CD14-positive monocyte (primary cell): ENCODE data around the gene MCC. TPM values are rescaled to one million over a fixed set of nuclear protein-coding genes. Genes with fewer than 3 reads are reported as not detected.

Experiments used
- DNase-seq, 3 donors: peaks; one replicate each; pipeline ENCODE4 v3.0.0-alpha.2; 2011 to 2022
- H2AFZ ChIP-seq: 2 replicates; pipeline ENCODE4 v1.6.0; 2012; ENCODE audit warnings: mild to moderate bottlenecking, low read depth, low read length, inconsistent platforms; ENCODE audit not compliant: insufficient read depth, poor library complexity, severe bottlenecking
- H3K27ac ChIP-seq, 2 donors: 1 replicate in 1 of 2; 2 replicates in 1 of 2; pipeline ENCODE4 v1.5.1; 2012 to 2013; ENCODE audit warnings: low read length in 2 of 2, control low read depth in 1 of 2, inconsistent platforms in 1 of 2, low read depth in 1 of 2, mild to moderate bottlenecking in 1 of 2
- H3K27me3 ChIP-seq, 2 donors: one replicate each; pipeline versions ENCODE4 v1.6.0 to v1.6.1; 2011 to 2013; ENCODE audit warnings: low read length in 2 of 2; ENCODE audit not compliant: control insufficient read depth in 2 of 2, insufficient read depth in 2 of 2
- H3K36me3 ChIP-seq, 2 donors: replicated peaks in 1 of 2; 1 replicate in 1 of 2; 2 replicates in 1 of 2; pipeline versions ENCODE4 v1.5.1 to v1.6.1; 2012 to 2013; ENCODE audit warnings: low read length in 2 of 2, control low read depth in 1 of 2, inconsistent platforms in 1 of 2, mild to moderate bottlenecking in 1 of 2; ENCODE audit not compliant: insufficient read depth in 2 of 2, control insufficient read depth in 1 of 2
- H3K4me1 ChIP-seq, 2 donors: 1 replicate in 1 of 2; 2 replicates in 1 of 2; pipeline versions ENCODE4 v1.5.1 to v1.6.1; 2012 to 2013; ENCODE audit warnings: low read length in 2 of 2, control low read depth in 1 of 2, inconsistent platforms in 1 of 2, mild to moderate bottlenecking in 1 of 2, moderate library complexity in 1 of 2; ENCODE audit not compliant: insufficient read depth in 2 of 2, control insufficient read depth in 1 of 2
- H3K4me2 ChIP-seq: replicated peaks from 2 replicates; pipeline ENCODE3; 2012; ENCODE audit warnings: low read length, moderate library complexity, mild to moderate bottlenecking; ENCODE audit not compliant: poor library complexity, severe bottlenecking; ENCODE audit errors: extremely low read depth
- H3K4me3 ChIP-seq, 3 experiments: fragments of 200-600 bp in 1 of 3; sonication (generic) in 1 of 3; replicated peaks in 1 of 3; 1 replicate in 2 of 3; 2 replicates in 1 of 3; pipeline ENCODE4 v1.5.1; 2011 to 2013; ENCODE audit warnings: low read length in 3 of 3, mild to moderate bottlenecking in 3 of 3, control low read depth in 2 of 3, low read depth in 2 of 3, inconsistent platforms in 1 of 3, moderate library complexity in 1 of 3
- H3K79me2 ChIP-seq: 2 replicates; pipeline ENCODE4 v1.6.0; 2012; ENCODE audit warnings: mild to moderate bottlenecking, control low read depth, inconsistent platforms, low read length, moderate library complexity; ENCODE audit not compliant: insufficient read depth
- H3K9ac ChIP-seq: 2 replicates; pipeline ENCODE4 v1.6.0; 2017; ENCODE audit warnings: low read length, mild to moderate bottlenecking; ENCODE audit not compliant: insufficient read depth, poor library complexity, severe bottlenecking
- H3K9me3 ChIP-seq, 2 donors: replicated peaks in 1 of 2; 1 replicate in 1 of 2; 2 replicates in 1 of 2; pipeline versions ENCODE4 v1.5.1 to v1.6.1; 2012 to 2013; ENCODE audit warnings: low read length in 2 of 2, control low read depth in 1 of 2; ENCODE audit not compliant: control insufficient read depth in 1 of 2, insufficient read depth in 1 of 2
- H4K20me1 ChIP-seq: 2 replicates; pipeline ENCODE4 v1.6.0; 2012; ENCODE audit warnings: mild to moderate bottlenecking, low read length, control low read depth, moderate library complexity; ENCODE audit not compliant: insufficient read depth
- H3K27ac Mint-ChIP-seq, 7 donors: one replicate each; pipeline ENCODE4 v1.8.0; 2020; ENCODE audit warnings: mild to moderate bottlenecking in 7 of 7, mixed read lengths in 7 of 7, moderate library complexity in 6 of 7, inconsistent platforms in 2 of 7
- H3K27me3 Mint-ChIP-seq, 3 donors: one replicate each; pipeline ENCODE4 v1.8.0; 2021 to 2022; ENCODE audit warnings: low read depth in 3 of 3, mild to moderate bottlenecking in 3 of 3, mixed read lengths in 3 of 3, moderate library complexity in 3 of 3, inconsistent platforms in 1 of 3
- H3K36me3 Mint-ChIP-seq, 2 donors: one replicate each; pipeline ENCODE4 v1.8.0; 2020; ENCODE audit warnings: mixed read lengths in 2 of 2, inconsistent platforms in 1 of 2, mild to moderate bottlenecking in 1 of 2
- H3K4me1 Mint-ChIP-seq: one replicate; pipeline ENCODE4 v1.8.0; 2020; ENCODE audit warnings: mild to moderate bottlenecking, mixed read lengths
- H3K4me3 Mint-ChIP-seq, 2 donors: one replicate each; pipeline ENCODE4 v1.8.0; 2020; ENCODE audit warnings: mild to moderate bottlenecking in 2 of 2, mixed read lengths in 2 of 2, moderate library complexity in 1 of 2
- H3K9me3 Mint-ChIP-seq, 7 donors: one replicate each; pipeline ENCODE4 v1.8.0; 2020 to 2022; ENCODE audit warnings: mixed read lengths in 7 of 7, mild to moderate bottlenecking in 6 of 7, moderate library complexity in 6 of 7, inconsistent platforms in 2 of 7
- CTCF ChIP-seq: fragments of 200-600 bp; IDR thresholded peaks from one replicate; pipeline ENCODE4 v1.8.0; 2022; ENCODE audit warnings: antibody characterized with exemption, mild to moderate bottlenecking
- WGBS: methylation state at CpG from one replicate; pipeline ENCODE4 v1.1.5; 2013; ENCODE audit warnings: missing lambda C conversion rate; ENCODE audit not compliant: insufficient coverage; 5-methylcytosine and 5-hydroxymethylcytosine counted together
- intact Hi-C, 2 donors: fragments of 100-400 bp; cut with micrococcal nuclease; formaldehyde crosslinking; loops; one replicate each; pipeline versions ENCODE4 v1.15.0 to v1.15.1; 2023
- polyA plus RNA-seq, 3 donors: library from polyadenylated mRNA; depleted of rRNA in 1 of 3; unstranded in 2 of 3; stranded (reverse) in 1 of 3; fragments of 300-500 nt in 2 of 3; fragments of >200 nt in 1 of 3; fragmentation: Illumina TruSeq in 2 of 3; gene quantifications; 1 replicate in 2 of 3; 2 replicates in 1 of 3; pipeline ENCODE4 v1.2.3, GENCODE V29; 2012 to 2021

The MCC gene
- polyA plus RNA-seq, 3 donors: 0.09 TPM; not detected in 2

GRCh38 chr5:113092683-113093082, 395.6 kb downstream of the MCC start:
- Histone ChIP-seq H3K4me1 (no peaks in the 10 kb centered on the region), H3K4me2 (no peak overlapping the region), H2AFZ (no peak overlapping the region), H4K20me1 (no peaks in the 10 kb centered on the region), H3K9ac (no peak overlapping the region), H3K9me3 (no peaks in the 10 kb centered on the region), H3K4me3 (no peak overlapping the region), H3K27ac (no peak overlapping the region), H3K27me3 (no peaks in the 10 kb centered on the region), H3K36me3 (no peaks in the 10 kb centered on the region), H3K79me2 (no peaks in the 10 kb centered on the region)
- H3K4me3 Mint-ChIP-seq: no peak overlapping the region
- H3K27ac Mint-ChIP-seq: no peak overlapping the region
- peaks cover 5 to 15% (median 11%) of the 10 kb centered on the region in 3 donors for H3K27me3 Mint-ChIP-seq
- TF ChIP-seq CTCF: no peak
- H3K36me3 Mint-ChIP-seq: no peaks in the 10 kb centered on the region
- no peaks in the 10 kb centered on the region for H3K9me3 Mint-ChIP-seq
- intact Hi-C loops: no loop called here
- H3K4me1 Mint-ChIP-seq: no peaks in the 10 kb centered on the region
- DNase-seq: no peak
- WGBS: 45% methylated on average over 2 of the region's 4 CpGs

- no peak for DNase-seq
- no peaks in the 10 kb centered on the region for H3K4me1 ChIP-seq
- H3K9ac ChIP-seq: no peak overlapping the region
- H3K79me2 ChIP-seq: no peaks in the 10 kb centered on the region
- TF ChIP-seq CTCF: no peak
- peak overlapping the region in 1 of 7 donors; percentile 54 for H3K27ac Mint-ChIP-seq
- H3K27me3 Mint-ChIP-seq: peaks cover 7 to 15% (median 11%) of the 10 kb centered on the region in 3 donors
- no peaks in the 10 kb centered on the region for H3K9me3 Mint-ChIP-seq
- H3K4me1 Mint-ChIP-seq: no peaks in the 10 kb centered on the region
- H2AFZ ChIP-seq: no peak overlapping the region
- no peaks in the 10 kb centered on the region for H4K20me1 ChIP-seq
- no peak overlapping the region for H3K4me3 Mint-ChIP-seq
- H3K27me3 ChIP-seq: no peaks in the 10 kb centered on the region
- no peaks in the 10 kb centered on the region for H3K36me3 ChIP-seq
- no peak overlapping the region for H3K27ac ChIP-seq
- H3K36me3 Mint-ChIP-seq: no peaks in the 10 kb centered on the region
- H3K4me2 ChIP-seq: no peak overlapping the region
- H3K4me3 ChIP-seq: no peak overlapping the region
- no CpG with 5 or more reads among the region's 3 CpGs for WGBS
- H3K9me3 ChIP-seq: no peaks in the 10 kb centered on the region
- intact Hi-C loops: no loop called here
These were observed 396.6 kb downstream of the MCC start for GRCh38 chr5:113091622-113092021.
